Pancreas (tissue), 10 donors: ENCODE results near the gene WNK2. TPM values are rescaled to one million over a fixed set of nuclear protein-coding genes. Genes with fewer than 3 reads are reported as not detected.
A peak's percentile ranks its signal among the peaks of the same experiment; 100 is the strongest.

ENCODE experiments used
- ATAC-seq, 4 donors: fragments of 200-7000 bp; cut with Tn5 transposase; one replicate each; pipeline versions ENCODE4 v1.8.0 to v1.9.1; 2020; ENCODE audit warnings: mild to moderate bottlenecking in 4 of 4, moderate library complexity in 4 of 4
- DNase-seq, 6 donors: peaks; one replicate each; pipeline ENCODE4 v3.0.0-alpha.2; 2020
- FAIRE-seq: peaks from 2 replicates; lab custom pipeline; 2012; peaks lifted over from hg19 to GRCh38; lab: Jason Lieb, UNC
- H3K27ac ChIP-seq, 4 donors: fragments of 200-600 bp; sonication (generic); 1 replicate in 3 of 4; 2 replicates in 1 of 4; pipeline versions ENCODE4 v1.5.0 to v1.8.0; 2020
- H3K27me3 ChIP-seq, 4 donors: fragments of 200-600 bp; one replicate each; pipeline ENCODE4 v1.8.0; 2021
- H3K36me3 ChIP-seq, 3 donors: fragments of 200-600 bp; sonication (generic) in 1 of 3; one replicate each; pipeline versions ENCODE4 v1.5.0 to v1.8.0; 2020 to 2021
- H3K4me1 ChIP-seq, 3 donors: fragments of 200-600 bp; one replicate each; pipeline ENCODE4 v1.8.0; 2021
- H3K4me3 ChIP-seq, 4 donors: fragments of 200-600 bp; sonication (generic) in 2 of 4; one replicate each; pipeline versions ENCODE4 v1.5.0 to v1.8.0; 2020 to 2021
- H3K9me3 ChIP-seq, 4 donors: fragments of 200-600 bp; one replicate each; pipeline ENCODE4 v1.8.0; 2021
- CTCF ChIP-seq, 4 donors: fragments of 200-600 bp; sonication (generic) in 3 of 4; IDR thresholded peaks; one replicate each; pipeline versions ENCODE4 v1.5.0 to v1.8.0; 2021; ENCODE audit warnings: antibody characterized with exemption in 4 of 4
- WGBS, 2 donors: extraction: QIAGEN DNeasy Blood & Tissue Kit; methylation state at CpG; one replicate each; pipeline ENCODE4 v1.1.7; 2013; 5-methylcytosine and 5-hydroxymethylcytosine counted together
- intact Hi-C, 3 donors: fragments of 100-400 bp; cut with DNase I; formaldehyde crosslinking; loops; one replicate each; pipeline versions ENCODE4 v1.11.1 to v1.14.2; 2022
- polyA plus RNA-seq, 2 donors: library from polyadenylated mRNA; stranded (reverse); fragments of 200-250 nt; gene quantifications; one replicate each; pipeline ENCODE4 v1.2.3, GENCODE V29; 2013
- total RNA-seq, 6 donors: library from RNA; stranded (reverse); fragmentation: NEBNext Ultra II Directional in 4 of 6; extraction: Animal tissue kit (Norgen Biotek cat#: 25700) in 4 of 6; gene quantifications; one replicate each; pipeline versions ENCODE4 v1.2.1 to v1.2.4, GENCODE V29; 2021 to 2023
- donor health status: healthy with polysubstance abuse.
- donor health status: DM: no; HTN: no; CAD: no; lungs with moderate emphysema.
- donor health status: DM: no; HTN: no; CAD: no.
- donor health status: control.
- donor health status: control.
- donor health status: Bipolar disorder and iron deficiency.
- donor health status: DM: yes; HTN: yes; CAD: no.
- donor health status: DM: no; HTN: no; CAD: no.
- donor health status: DM: no; HTN: no; CAD: no.
- donor health status: DM: yes; HTN: yes; CAD: no.

WNK2 gene
- total and polyA plus RNA-seq, 8 donors, result 53.5 to 121 (median 89.4) TPM

- intact Hi-C loops, result loop anchor here in 1 of 3 donors (10.0 kb wide), 1 partner anchor 120 kb away; no protein-coding TSS in a partner anchor
- WGBS, 2 donors, result 1 to 3% methylated on average over 65 to 97 of the region's 97 CpGs
- DNase-seq, result peak in 3 of 6 donors; percentile 29 to 83 (median 62)
- H3K36me3 ChIP-seq, result no peaks in the 10 kb centered on the region
- TF ChIP-seq CTCF (IDR thresholded peaks at IDR 0.05), result no peak
- ATAC-seq, result peak in 3 of 4 donors; percentile 3 to 24 (median 3)
- H3K9me3 ChIP-seq, result no peaks in the 10 kb centered on the region
- peak overlapping the region; percentile 59 to 76 (median 66) for H3K4me3 ChIP-seq
- no peaks in the 10 kb centered on the region for H3K27me3 ChIP-seq
- H3K4me1 ChIP-seq, result peaks cover 18 to 36% (median 24%) of the 10 kb centered on the region in 3 donors
- FAIRE-seq, result no peak
- peak overlapping the region; percentile 35 to 85 (median 74) for H3K27ac ChIP-seq
These were observed 710 bp downstream of the WNK2 start for GRCh38 chr9:93184432-93185265.

DNA sequence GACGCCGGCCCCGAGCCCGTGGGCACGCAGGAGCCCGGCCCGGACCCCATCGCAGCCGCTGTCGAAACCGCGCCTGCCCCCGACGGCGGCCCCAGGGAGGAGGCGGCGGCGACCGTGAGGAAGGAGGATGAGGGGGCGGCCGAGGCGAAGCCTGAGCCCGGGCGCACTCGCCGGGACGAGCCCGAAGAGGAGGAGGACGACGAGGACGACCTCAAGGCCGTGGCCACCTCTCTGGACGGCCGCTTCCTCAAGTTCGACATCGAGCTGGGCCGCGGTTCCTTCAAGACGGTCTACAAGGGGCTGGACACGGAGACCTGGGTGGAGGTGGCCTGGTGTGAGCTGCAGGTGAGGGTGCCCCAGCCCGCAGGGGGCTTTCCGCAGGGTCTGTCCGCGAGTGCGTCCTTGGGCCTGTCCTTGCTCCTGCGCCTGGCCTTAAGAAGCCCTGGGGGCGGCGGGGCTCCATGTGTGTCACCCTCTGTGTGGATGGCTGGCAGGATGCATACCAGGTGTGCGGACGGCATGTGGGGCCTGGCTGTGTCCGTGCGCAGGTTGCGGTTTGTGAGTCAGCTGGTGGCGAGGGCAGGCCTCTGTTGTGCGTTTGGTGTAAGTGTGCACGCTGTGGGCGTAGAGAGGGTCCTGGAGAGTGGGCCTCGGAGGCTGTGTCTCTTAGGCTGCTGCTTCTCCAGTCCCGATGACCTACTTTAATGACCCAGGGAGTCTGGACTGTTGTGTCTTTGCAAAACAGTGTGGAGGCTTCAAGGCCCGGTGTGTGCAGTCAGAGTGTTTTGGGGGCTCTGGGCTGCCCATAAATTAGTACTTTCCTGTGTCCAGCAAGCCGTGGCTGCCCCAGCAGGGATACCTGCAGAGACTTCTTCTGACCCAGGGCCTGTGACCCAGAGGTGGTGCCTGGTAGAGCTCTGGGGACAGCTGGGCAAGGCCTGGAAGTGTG is 1.6 kb downstream of the WNK2 start:
- no peak for TF ChIP-seq CTCF (IDR thresholded peaks at IDR 0.05)
- Histone ChIP-seq H3K4me3 (peak overlapping the region; percentile 59 to 76 (median 66)), H3K27ac (peak overlapping the region; percentile 39 to 85 (median 74)), H3K27me3 (no peaks in the 10 kb centered on the region), H3K36me3 (no peaks in the 10 kb centered on the region), H3K9me3 (no peaks in the 10 kb centered on the region), H3K4me1 (peaks cover 18 to 37% (median 24%) of the 10 kb centered on the region in 3 donors)
- DNase-seq (peak in 1 of 6 donors; percentile 81), FAIRE-seq (no peak), ATAC-seq (peak in 3 of 4 donors; percentile 5 to 25 (median 13))
- 14 to 20% methylated on average over 46 to 61 of the region's 61 CpGs for WGBS, 2 donors
- intact Hi-C loops, result loop anchor here in 1 of 3 donors (10.0 kb wide), 1 partner anchor 119 kb away; no protein-coding TSS in a partner anchor

DNA sequence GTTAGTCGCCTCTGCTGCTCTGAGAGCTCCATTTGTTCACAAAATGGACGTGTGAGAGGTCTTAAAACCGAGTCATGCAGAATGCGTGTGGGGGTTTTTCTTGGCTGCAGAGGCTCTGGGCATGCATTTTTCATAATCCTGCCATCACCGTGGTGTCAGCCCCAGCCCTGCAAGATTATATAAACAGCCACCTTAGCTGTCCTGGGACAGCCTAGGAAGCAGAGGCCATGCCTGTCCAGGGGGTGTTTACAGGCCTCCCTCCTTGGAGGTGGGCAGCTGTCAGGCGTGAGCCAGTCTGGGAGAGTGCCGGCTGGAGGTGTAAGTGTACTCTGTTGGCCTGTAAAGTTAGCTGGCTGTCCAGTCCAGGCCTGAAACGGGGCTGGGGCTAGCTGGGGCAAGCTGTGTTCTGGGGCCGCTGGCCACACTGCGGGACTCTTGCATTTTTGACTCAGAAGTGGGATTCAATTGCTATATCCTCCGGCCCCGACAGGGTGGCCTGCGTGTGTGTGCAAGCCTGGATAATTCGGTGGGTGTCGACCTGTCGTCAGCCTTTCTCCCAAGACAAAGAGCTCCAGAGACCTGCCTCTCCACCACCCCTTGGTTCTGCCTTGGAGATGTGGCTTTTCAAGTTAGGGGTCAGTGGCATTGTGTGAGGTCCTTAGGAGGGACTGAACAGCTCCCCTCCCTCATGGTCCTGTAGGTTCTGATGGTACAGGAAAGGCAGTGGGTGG is 2.4 kb downstream of the WNK2 start:
- intact Hi-C loops, result loop anchor here in 1 of 3 donors (10.0 kb wide), 1 partner anchor 118 kb away; no protein-coding TSS in a partner anchor
- ATAC-seq, result peak in 2 of 4 donors; percentile 8 to 30
- WGBS, 2 donors, result 16 to 21% methylated on average over 16 of the region's 16 CpGs
- no peak for TF ChIP-seq CTCF (IDR thresholded peaks at IDR 0.05)
- Histone ChIP-seq H3K27ac (peak overlapping the region; percentile 39 to 85 (median 74)), H3K9me3 (no peaks in the 10 kb centered on the region), H3K4me1 (peaks cover 18 to 37% (median 24%) of the 10 kb centered on the region in 3 donors), H3K27me3 (no peaks in the 10 kb centered on the region), H3K36me3 (no peaks in the 10 kb centered on the region), H3K4me3 (peak overlapping the region in 3 of 4 donors; percentile 66 to 76 (median 67))
- FAIRE-seq, result no peak
- peak in 1 of 6 donors; percentile 74 for DNase-seq

- ATAC-seq (peak in 2 of 4 donors; percentile 7), DNase-seq (peak in 1 of 6 donors; percentile 47), FAIRE-seq (no peak)
- Histone ChIP-seq H3K36me3 (no peaks in the 10 kb centered on the region), H3K9me3 (no peaks in the 10 kb centered on the region), H3K4me3 (peak overlapping the region in 3 of 4 donors; percentile 66 to 76 (median 67)), H3K27me3 (no peaks in the 10 kb centered on the region), H3K4me1 (peaks cover 18 to 37% (median 24%) of the 10 kb centered on the region in 3 donors), H3K27ac (peak overlapping the region; percentile 39 to 85 (median 74))
- intact Hi-C loops, result loop anchor here in 1 of 3 donors (10.0 kb wide), 1 partner anchor 118 kb away; no protein-coding TSS in a partner anchor
- 24% methylated on average over 9 of the region's 9 CpGs for WGBS, 2 donors
- TF ChIP-seq CTCF (IDR thresholded peaks at IDR 0.05), result no peak
These were observed 3.1 kb downstream of the WNK2 start for GRCh38 chr9:93187047-93187446.
